K562 (cell line): ENCODE results near the gene SPTSSA. TPM values are rescaled to one million over a fixed set of nuclear protein-coding genes. Genes with fewer than 3 reads are reported as not detected.

Experiments used
- ATAC-seq: fragments of 200-7000 bp; cut with Tn5 transposase; 3 replicates; pipeline ENCODE4 v1.9.1; 2020; ENCODE audit warnings: moderate library complexity
- BruUV-seq: library from RNA; stranded (reverse); fragments of 400-500 nt; replicated peaks from 2 replicates; lab custom pipeline; 2021; lab: Mats Ljungman, UMichigan
- CTCF ChIA-PET: fragments of 300-600 bp; formaldehyde crosslinking; extraction: SDS; loops from one replicate; lab custom pipeline; 2021; ENCODE audit warnings: low intra/inter-chr PET ratio; lab: Yijun Ruan, JAX
- POLR2A ChIA-PET: fragments of 300-600, 350-650 bp; sonication (Branson Sonifier 250); formaldehyde crosslinking; extraction: SDS; loops from one replicate; lab custom pipeline; 2021; ENCODE audit warnings: antibody characterized with exemption, inconsistent platforms; lab: Yijun Ruan, JAX
- DNase-seq, 4 experiments: peaks; one replicate each; pipeline versions ENCODE4 v3.0.0 to v3.0.0-alpha.2; 2011 to 2018; ENCODE audit warnings: low spot score in 3 of 4, mixed read lengths in 3 of 4; ENCODE audit errors: extremely low read depth in 1 of 4
- FAIRE-seq: peaks from 2 replicates; lab custom pipeline; 2011; peaks lifted over from hg19 to GRCh38; lab: Jason Lieb, UNC
- H2AFZ ChIP-seq: 2 replicates; pipeline ENCODE4 v1.6.0; 2011; ENCODE audit warnings: low read depth, low read length, control low read depth, inconsistent platforms
- H3K27ac ChIP-seq: fragments of 200-600 bp; 3 replicates; pipeline ENCODE4 v1.8.0; 2011; ENCODE audit warnings: low read depth, mild to moderate bottlenecking, control low read depth, inconsistent platforms, low read length, moderate library complexity, mixed read lengths; ENCODE audit errors: extremely low read depth
- H3K27me3 ChIP-seq, 2 experiments: fragments of 300-600 bp in 1 of 2; 2 replicates in 1 of 2; 3 replicates in 1 of 2; pipeline versions ENCODE4 v1.6.0 to v1.8.0; 2011; ENCODE audit warnings: inconsistent platforms in 2 of 2, low read length in 2 of 2, mild to moderate bottlenecking in 1 of 2, mixed read lengths in 1 of 2, moderate library complexity in 1 of 2; ENCODE audit not compliant: control insufficient read depth in 2 of 2, insufficient read depth in 2 of 2
- H3K36me3 ChIP-seq: fragments of 300-600 bp; 3 replicates; pipeline ENCODE4 v1.8.0; 2011; ENCODE audit warnings: mild to moderate bottlenecking, low read length, inconsistent platforms; ENCODE audit not compliant: control insufficient read depth, insufficient read depth
- H3K4me1 ChIP-seq, 2 experiments: fragments of 200-600 bp in 1 of 2; replicated peaks in 1 of 2; 2 replicates in 1 of 2; 3 replicates in 1 of 2; pipeline versions ENCODE4 v1.5.1 to v1.8.0; 2011; ENCODE audit warnings: inconsistent platforms in 2 of 2, low read length in 2 of 2, mild to moderate bottlenecking in 1 of 2, mixed read lengths in 1 of 2, moderate library complexity in 1 of 2; ENCODE audit not compliant: control insufficient read depth in 2 of 2, insufficient read depth in 2 of 2
- H3K4me2 ChIP-seq: 2 replicates; pipeline ENCODE4 v1.6.1; 2011; ENCODE audit warnings: low read length, control low read depth, inconsistent platforms, mixed read lengths; ENCODE audit not compliant: insufficient read depth
- H3K4me3 ChIP-seq: fragments of 200-600 bp; sonication (generic), shearing (Covaris generic); 2 replicates; pipeline ENCODE4 v1.5.1; 2016; ENCODE audit warnings: control low read depth, inconsistent platforms
- H3K79me2 ChIP-seq: fragments of 200-600 bp; 3 replicates; pipeline ENCODE4 v1.8.0; 2011; ENCODE audit warnings: low read length, inconsistent platforms; ENCODE audit not compliant: control insufficient read depth, insufficient read depth
- H3K9ac ChIP-seq, 2 experiments: 2 replicates each; pipeline versions ENCODE4 v1.6.0 to v1.6.1; 2011; ENCODE audit warnings: low read depth in 2 of 2, low read length in 2 of 2, control low read depth in 1 of 2, inconsistent platforms in 1 of 2, mild to moderate bottlenecking in 1 of 2, mixed read lengths in 1 of 2; ENCODE audit not compliant: insufficient read depth in 1 of 2
- H3K9me1 ChIP-seq: one replicate; pipeline ENCODE4 v1.6.0; 2011; ENCODE audit warnings: inconsistent platforms, mild to moderate bottlenecking, low read length, moderate library complexity; ENCODE audit not compliant: control insufficient read depth, insufficient read depth
- H3K9me3 ChIP-seq: replicated peaks from 2 replicates; pipeline ENCODE4 v1.5.1; 2011; ENCODE audit warnings: low read depth, low read length, inconsistent platforms; ENCODE audit not compliant: control insufficient read depth, insufficient read depth
- H4K20me1 ChIP-seq: replicated peaks from 2 replicates; pipeline ENCODE4 v1.6.1; 2011; ENCODE audit warnings: low read length, inconsistent platforms, mixed read lengths; ENCODE audit not compliant: control insufficient read depth, insufficient read depth
- CBX8 ChIP-seq: fragments of 200-600 bp; sonication (generic); IDR thresholded peaks from 2 replicates; pipeline ENCODE4 v1.6.1; 2012; ENCODE audit warnings: borderline replicate concordance, mixed run types, low read depth, mild to moderate bottlenecking, moderate library complexity, mixed read lengths, low read length, control low read depth, inconsistent platforms; ENCODE audit not compliant: poor library complexity, severe bottlenecking; ENCODE audit errors: extremely low read depth
- ETS2 ChIP-seq: IDR thresholded peaks from 2 replicates; pipeline ENCODE4 v1.6.1; 2016; ENCODE audit warnings: borderline replicate concordance, missing genetic modification characterization, mild to moderate bottlenecking, moderate library complexity, missing compliant biosample characterization; ENCODE audit not compliant: poor library complexity, severe bottlenecking
- FOXA1 ChIP-seq: fragments of 450-650 bp; IDR thresholded peaks from 2 replicates; pipeline ENCODE4 v1.6.1; 2016; ENCODE audit warnings: mild to moderate bottlenecking, borderline replicate concordance
- L3MBTL2 ChIP-seq: fragments of 450-650 bp; IDR thresholded peaks from 2 replicates; pipeline ENCODE4 v1.6.1; 2016; ENCODE audit warnings: mild to moderate bottlenecking, moderate library complexity
- POLR2H ChIP-seq: IDR thresholded peaks from 2 replicates; pipeline ENCODE4 v1.6.1; 2016; ENCODE audit warnings: missing genetic modification characterization, low read depth, mild to moderate bottlenecking, control low read depth, missing compliant biosample characterization, moderate library complexity
- SLC30A9 ChIP-seq: fragments of 250-450 bp; sonication (Bioruptor Pico); IDR thresholded peaks from 2 replicates; pipeline ENCODE4 v1.8.0; 2022; ENCODE audit warnings: mild to moderate bottlenecking, moderate library complexity
- TAF7 ChIP-seq: fragments of 450-650 bp; IDR thresholded peaks from 2 replicates; pipeline ENCODE4 v1.6.1; 2016; ENCODE audit warnings: missing genetic modification characterization, missing compliant biosample characterization
- WGBS: fragments of 100-300 bp; shearing (Covaris generic); methylation state at CpG from one replicate; pipeline ENCODE4 v1.1.6; 2016; ENCODE audit warnings: low coverage, mixed read lengths; ENCODE audit not compliant: insufficient coverage; ENCODE audit errors: missing lambda C conversion rate; 5-methylcytosine and 5-hydroxymethylcytosine counted together
- in situ Hi-C: fragments of 300-500 bp; cut with MboI; formaldehyde crosslinking; loops from 4 replicates; pipeline ENCODE4 v1.15.0; 2018; ENCODE audit warnings: inconsistent platforms, mixed read lengths
- intact Hi-C: fragments of 100-400 bp; cut with micrococcal nuclease; formaldehyde crosslinking; loops from 2 replicates; pipeline ENCODE4 v1.14.2; 2022
- polyA plus RNA-seq, 8 experiments: library from polyadenylated mRNA; depleted of rRNA in 4 of 8; stranded (reverse) in 5 of 8; unstranded in 3 of 8; fragments of >200 nt; fragmentation: Nextera tagmentation in 2 of 8; fragmentation: Illumina TruSeq in 1 of 8; extraction: Ambion mirVana in 2 of 8; extraction: Trizol in 1 of 8; gene quantifications; 2 replicates each; pipeline versions ENCODE4 v1.2.1 to v1.2.3, GENCODE V29; 2011 to 2014; ENCODE audit warnings: inconsistent platforms in 1 of 8, missing spikeins in 1 of 8
- total RNA-seq, 7 experiments: library from RNA; depleted of rRNA in 6 of 7; stranded (reverse); fragments of >200 nt in 6 of 7; fragmentation: Illumina TruSeq in 2 of 7; extraction: Trizol in 2 of 7; gene quantifications; 2 replicates each; pipeline versions ENCODE4 v1.2.1 to v1.2.3, GENCODE V29; 2011 to 2021; ENCODE audit warnings: low replicate concordance in 1 of 7
- TF ChIP-seq, protein P1 (sequence below): fragments of 250-450 bp; sonication (Bioruptor Pico); IDR thresholded peaks from 2 replicates; pipeline ENCODE4 v1.8.0; 2022; ENCODE audit warnings: inconsistent platforms, mild to moderate bottlenecking, moderate library complexity, borderline replicate concordance
- TF ChIP-seq, protein P2 (sequence below), 2 experiments: fragments of 450-650 bp in 1 of 2; IDR thresholded peaks; 2 replicates each; pipeline ENCODE4 v1.6.1; 2011 to 2017; ENCODE audit warnings: low read depth in 2 of 2, antibody characterized with exemption in 1 of 2, borderline replicate concordance in 1 of 2, low read length in 1 of 2, mild to moderate bottlenecking in 1 of 2, mixed read lengths in 1 of 2; ENCODE audit not compliant: control insufficient read depth in 1 of 2
- TF ChIP-seq, protein P3 (sequence below): sonication (generic); formaldehyde crosslinking; IDR thresholded peaks from 2 replicates; pipeline ENCODE4 v1.8.0; 2022; ENCODE audit warnings: mild to moderate bottlenecking, low read depth, missing genetic modification reagents
- TF ChIP-seq, protein P4 (sequence below): fragments of 250-450 bp; sonication (Bioruptor Pico); IDR thresholded peaks from 2 replicates; pipeline ENCODE4 v1.4.0; 2020; ENCODE audit warnings: mild to moderate bottlenecking, moderate library complexity, borderline replicate concordance

SPTSSA gene
- total and polyA plus RNA-seq, 9 of the 15 experiments (the other 6 are each of a cell fraction or from before 2014, with no cell fraction given) = 6.8 to 35.7 (median 22.0) TPM

DNA sequence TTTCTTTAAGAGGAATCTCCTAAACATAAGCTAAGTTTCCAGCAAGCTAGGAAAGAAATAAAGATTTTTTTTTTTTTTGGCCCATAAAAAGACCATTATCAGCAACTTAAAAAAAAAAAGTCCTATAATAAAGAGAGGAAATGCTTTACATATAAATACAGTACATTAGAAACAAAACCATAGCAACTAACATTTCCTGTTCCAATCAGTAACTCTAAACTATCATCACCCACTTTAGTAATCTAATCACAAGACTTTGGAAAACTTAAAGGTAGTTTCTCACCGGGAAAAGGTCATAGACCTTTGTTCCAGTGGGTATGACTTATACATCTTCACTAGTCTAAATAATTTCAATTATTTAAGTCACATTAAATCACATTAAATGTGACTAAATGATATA lies 11.1 kb downstream of the SPTSSA start:
- ChIA-PET CTCF (no interaction called here), POLR2A (interaction anchor here (1.7 to 2.7 kb wide), 3 partner anchors 10 to 14 kb away, joined by 4 to 16 read pairs (median 5); partner anchors contain the start of gene SPTSSA)
- intact Hi-C loops = no loop called here
- 83% methylated on average over 1 of the region's 1 CpG for WGBS
- H3K9me1 ChIP-seq = no peaks in the 10 kb centered on the region
- H3K9ac ChIP-seq = no peak overlapping the region
- in situ Hi-C loops = no loop called here
- no peaks in the 10 kb centered on the region for H3K27me3 ChIP-seq
- BruUV-seq = no TSS peak
- no peak overlapping the region for H3K27ac ChIP-seq
- no peaks in the 10 kb centered on the region; a peak in 1 of 5 replicates for H3K4me1 ChIP-seq
- DNase-seq (no peak), FAIRE-seq (no peak), ATAC-seq (no peak)
- no peaks in the 10 kb centered on the region for H4K20me1 ChIP-seq
- H3K79me2 ChIP-seq = peaks cover 45% of the 10 kb centered on the region
- H3K36me3 ChIP-seq = peaks cover 38% of the 10 kb centered on the region
- no peak overlapping the region for H3K4me3 ChIP-seq
- no peak overlapping the region for H2AFZ ChIP-seq
- H3K4me2 ChIP-seq = no peak overlapping the region
- H3K9me3 ChIP-seq = no peaks in the 10 kb centered on the region
- TF ChIP-seq, protein P1, sequence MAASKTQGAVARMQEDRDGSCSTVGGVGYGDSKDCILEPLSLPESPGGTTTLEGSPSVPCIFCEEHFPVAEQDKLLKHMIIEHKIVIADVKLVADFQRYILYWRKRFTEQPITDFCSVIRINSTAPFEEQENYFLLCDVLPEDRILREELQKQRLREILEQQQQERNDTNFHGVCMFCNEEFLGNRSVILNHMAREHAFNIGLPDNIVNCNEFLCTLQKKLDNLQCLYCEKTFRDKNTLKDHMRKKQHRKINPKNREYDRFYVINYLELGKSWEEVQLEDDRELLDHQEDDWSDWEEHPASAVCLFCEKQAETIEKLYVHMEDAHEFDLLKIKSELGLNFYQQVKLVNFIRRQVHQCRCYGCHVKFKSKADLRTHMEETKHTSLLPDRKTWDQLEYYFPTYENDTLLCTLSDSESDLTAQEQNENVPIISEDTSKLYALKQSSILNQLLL = no peak
- TF ChIP-seq TAF7 (tag) (no peak), SLC30A9 (CRISPR knock-in tag) (no peak), CBX8 (no peak), L3MBTL2 (no peak), FOXA1 (no peak), POLR2H (tag) (no peak), ETS2 (no peak)
- TF ChIP-seq, protein P2, sequence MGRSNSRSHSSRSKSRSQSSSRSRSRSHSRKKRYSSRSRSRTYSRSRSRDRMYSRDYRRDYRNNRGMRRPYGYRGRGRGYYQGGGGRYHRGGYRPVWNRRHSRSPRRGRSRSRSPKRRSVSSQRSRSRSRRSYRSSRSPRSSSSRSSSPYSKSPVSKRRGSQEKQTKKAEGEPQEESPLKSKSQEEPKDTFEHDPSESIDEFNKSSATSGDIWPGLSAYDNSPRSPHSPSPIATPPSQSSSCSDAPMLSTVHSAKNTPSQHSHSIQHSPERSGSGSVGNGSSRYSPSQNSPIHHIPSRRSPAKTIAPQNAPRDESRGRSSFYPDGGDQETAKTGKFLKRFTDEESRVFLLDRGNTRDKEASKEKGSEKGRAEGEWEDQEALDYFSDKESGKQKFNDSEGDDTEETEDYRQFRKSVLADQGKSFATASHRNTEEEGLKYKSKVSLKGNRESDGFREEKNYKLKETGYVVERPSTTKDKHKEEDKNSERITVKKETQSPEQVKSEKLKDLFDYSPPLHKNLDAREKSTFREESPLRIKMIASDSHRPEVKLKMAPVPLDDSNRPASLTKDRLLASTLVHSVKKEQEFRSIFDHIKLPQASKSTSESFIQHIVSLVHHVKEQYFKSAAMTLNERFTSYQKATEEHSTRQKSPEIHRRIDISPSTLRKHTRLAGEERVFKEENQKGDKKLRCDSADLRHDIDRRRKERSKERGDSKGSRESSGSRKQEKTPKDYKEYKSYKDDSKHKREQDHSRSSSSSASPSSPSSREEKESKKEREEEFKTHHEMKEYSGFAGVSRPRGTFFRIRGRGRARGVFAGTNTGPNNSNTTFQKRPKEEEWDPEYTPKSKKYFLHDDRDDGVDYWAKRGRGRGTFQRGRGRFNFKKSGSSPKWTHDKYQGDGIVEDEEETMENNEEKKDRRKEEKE (IDR thresholded peaks at IDR 0.05; ENCODE audit: borderline replicate concordance in 1 of 2, control insufficient read depth in 1 of 2, low read depth in 2 of 2, low read length in 1 of 2) = no peak
- TF ChIP-seq, protein P3, sequence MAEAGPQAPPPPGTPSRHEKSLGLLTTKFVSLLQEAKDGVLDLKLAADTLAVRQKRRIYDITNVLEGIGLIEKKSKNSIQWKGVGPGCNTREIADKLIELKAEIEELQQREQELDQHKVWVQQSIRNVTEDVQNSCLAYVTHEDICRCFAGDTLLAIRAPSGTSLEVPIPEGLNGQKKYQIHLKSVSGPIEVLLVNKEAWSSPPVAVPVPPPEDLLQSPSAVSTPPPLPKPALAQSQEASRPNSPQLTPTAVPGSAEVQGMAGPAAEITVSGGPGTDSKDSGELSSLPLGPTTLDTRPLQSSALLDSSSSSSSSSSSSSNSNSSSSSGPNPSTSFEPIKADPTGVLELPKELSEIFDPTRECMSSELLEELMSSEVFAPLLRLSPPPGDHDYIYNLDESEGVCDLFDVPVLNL (CRISPR knock-in tag) = no peak
- TF ChIP-seq, protein P4, sequence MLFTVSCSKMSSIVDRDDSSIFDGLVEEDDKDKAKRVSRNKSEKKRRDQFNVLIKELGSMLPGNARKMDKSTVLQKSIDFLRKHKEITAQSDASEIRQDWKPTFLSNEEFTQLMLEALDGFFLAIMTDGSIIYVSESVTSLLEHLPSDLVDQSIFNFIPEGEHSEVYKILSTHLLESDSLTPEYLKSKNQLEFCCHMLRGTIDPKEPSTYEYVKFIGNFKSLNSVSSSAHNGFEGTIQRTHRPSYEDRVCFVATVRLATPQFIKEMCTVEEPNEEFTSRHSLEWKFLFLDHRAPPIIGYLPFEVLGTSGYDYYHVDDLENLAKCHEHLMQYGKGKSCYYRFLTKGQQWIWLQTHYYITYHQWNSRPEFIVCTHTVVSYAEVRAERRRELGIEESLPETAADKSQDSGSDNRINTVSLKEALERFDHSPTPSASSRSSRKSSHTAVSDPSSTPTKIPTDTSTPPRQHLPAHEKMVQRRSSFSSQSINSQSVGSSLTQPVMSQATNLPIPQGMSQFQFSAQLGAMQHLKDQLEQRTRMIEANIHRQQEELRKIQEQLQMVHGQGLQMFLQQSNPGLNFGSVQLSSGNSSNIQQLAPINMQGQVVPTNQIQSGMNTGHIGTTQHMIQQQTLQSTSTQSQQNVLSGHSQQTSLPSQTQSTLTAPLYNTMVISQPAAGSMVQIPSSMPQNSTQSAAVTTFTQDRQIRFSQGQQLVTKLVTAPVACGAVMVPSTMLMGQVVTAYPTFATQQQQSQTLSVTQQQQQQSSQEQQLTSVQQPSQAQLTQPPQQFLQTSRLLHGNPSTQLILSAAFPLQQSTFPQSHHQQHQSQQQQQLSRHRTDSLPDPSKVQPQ (CRISPR knock-in tag) = no peak
